Smooth muscle cell (in vitro differentiated cells): ENCODE data around the gene NBPF8. TPM values are rescaled to one million over a fixed set of nuclear protein-coding genes. Genes with fewer than 3 reads are reported as not detected.
A peak's percentile ranks its signal among the peaks of the same experiment; 100 is the strongest.
"Not testable (repeated sequence)": the region's sequence is repeated elsewhere in the genome, so short reads cannot be mapped to it uniquely, and the experiment has no call there.

Source experiments
- DNase-seq: peaks from one replicate; lab custom pipeline; 2025; ENCODE audit not compliant: unreplicated experiment; lab: John Stamatoyannopoulos, UW
- H2AFZ ChIP-seq: fragments of 200-600 bp; sonication (generic); 2 replicates; pipeline ENCODE4 v1.6.0; 2016; ENCODE audit warnings: antibody characterized with exemption, low read depth, mild to moderate bottlenecking
- H3F3A ChIP-seq: fragments of 200-600 bp; sonication (generic); 2 replicates; pipeline ENCODE4 v1.6.0; 2017; ENCODE audit warnings: antibody characterized with exemption, low read depth
- H3K27ac ChIP-seq: fragments of 200-600 bp; sonication (generic); 2 replicates; pipeline ENCODE4 v1.5.1; 2016; ENCODE audit warnings: low read depth, mild to moderate bottlenecking
- H3K27me3 ChIP-seq: fragments of 200-600 bp; sonication (generic); 2 replicates; pipeline ENCODE4 v1.6.1; 2016; ENCODE audit warnings: low read depth, mild to moderate bottlenecking
- H3K36me3 ChIP-seq: fragments of 200-600 bp; sonication (generic); 2 replicates; pipeline ENCODE4 v1.5.1; 2016; ENCODE audit warnings: low read depth
- H3K4me1 ChIP-seq: fragments of 200-600 bp; sonication (generic); 2 replicates; pipeline ENCODE4 v1.5.1; 2016; ENCODE audit warnings: low read depth
- H3K4me2 ChIP-seq: fragments of 200-600 bp; sonication (generic); 2 replicates; pipeline ENCODE4 v1.6.0; 2016; ENCODE audit warnings: mild to moderate bottlenecking
- H3K4me3 ChIP-seq: fragments of 200-600 bp; sonication (generic); 2 replicates; pipeline ENCODE4 v1.5.1; 2016; ENCODE audit warnings: mild to moderate bottlenecking
- H3K79me2 ChIP-seq: fragments of 200-600 bp; sonication (generic); 2 replicates; pipeline ENCODE4 v1.6.0; 2016; ENCODE audit warnings: low read depth, mild to moderate bottlenecking
- H3K9ac ChIP-seq: fragments of 200-600 bp; sonication (generic); 2 replicates; pipeline ENCODE4 v1.6.0; 2016; ENCODE audit warnings: low read depth
- H3K9me3 ChIP-seq: fragments of 200-600 bp; sonication (generic); replicated peaks from 2 replicates; pipeline ENCODE4 v1.5.1; 2016; ENCODE audit warnings: low read depth
- H4K20me1 ChIP-seq: fragments of 200-600 bp; sonication (generic); 2 replicates; pipeline ENCODE4 v1.6.0; 2016; ENCODE audit warnings: low read depth
- CTCF ChIP-seq: fragments of 200-600 bp; sonication (generic); IDR thresholded peaks from 2 replicates; pipeline ENCODE4 v1.5.1; 2017; ENCODE audit warnings: borderline replicate concordance, mild to moderate bottlenecking, antibody characterized with exemption; ENCODE audit not compliant: insufficient read depth, poor library complexity, severe bottlenecking
- WGBS: methylation state at CpG from one replicate; pipeline ENCODE4 v1.1.7; 2016; ENCODE audit warnings: low lambda C conversion rate; 5-methylcytosine and 5-hydroxymethylcytosine counted together
- polyA plus RNA-seq: library from polyadenylated mRNA; unstranded; fragments of >200 nt; fragmentation: Nextera tagmentation; extraction: Ambion mirVana; gene quantifications from 2 replicates; pipeline ENCODE4 v1.2.1, GENCODE V29; 2016
- total RNA-seq: library from RNA; depleted of rRNA; stranded (reverse); fragments of >200 nt; gene quantifications from 2 replicates; pipeline ENCODE4 v1.2.3, GENCODE V29; 2014

NBPF8 gene
- total and polyA plus RNA-seq, 2 experiments from 2014 or later, result 7.2 to 16.7 TPM

- not testable (repeated sequence) for H3F3A ChIP-seq, H3K79me2 ChIP-seq, H3K27ac ChIP-seq, H3K4me3 ChIP-seq, H3K27me3 ChIP-seq, DNase-seq, H3K9me3 ChIP-seq, H3K4me1 ChIP-seq, H3K4me2 ChIP-seq, H4K20me1 ChIP-seq, H2AFZ ChIP-seq, H3K9ac ChIP-seq, H3K36me3 ChIP-seq
- TF ChIP-seq CTCF, result peak; percentile 36
- 53% methylated on average over 2 of the region's 5 CpGs for WGBS
These were observed 34.3 kb downstream of the NBPF8 start for GRCh38 chr1:120449124-120449523.

Other genes starting within 250 kb of the NBPF8 start
- 55.0 and 70.7 TPM in 2 replicates for gene SEC22B, start 238.5 kb upstream of the NBPF8 start, total RNA-seq
- gene SEC22B, start 238.5 kb upstream of the NBPF8 start, polyA plus RNA-seq, result 35.9 and 36.4 TPM in 2 replicates